Thoracic aorta (tissue), 2 donors: ENCODE measurements around the gene RPE65. TPM values are rescaled to one million over a fixed set of nuclear protein-coding genes. Genes with fewer than 3 reads are reported as not detected.

ENCODE experiments used
- ATAC-seq: fragments of 150-250 bp; one replicate; pipeline ENCODE4 v1.8.0; 2017; ENCODE audit warnings: low read depth; ENCODE audit not compliant: insufficient number of reproducible peaks, low FRiP score
- DNase-seq: peaks from one replicate; pipeline ENCODE4 v3.0.0-alpha.2; 2020; ENCODE audit warnings: low spot score
- H3K27ac ChIP-seq, 2 donors: fragments of 200-600 bp; sonication (generic); 1 replicate in 1 of 2; 2 replicates in 1 of 2; pipeline ENCODE4 v1.5.1; 2016; ENCODE audit warnings: mild to moderate bottlenecking in 2 of 2, moderate library complexity in 2 of 2
- H3K27me3 ChIP-seq: fragments of 200-600 bp; sonication (generic); replicated peaks from 2 replicates; pipeline ENCODE4 v1.6.0; 2016; ENCODE audit warnings: mild to moderate bottlenecking; ENCODE audit not compliant: insufficient read depth
- H3K36me3 ChIP-seq: fragments of 200-600 bp; sonication (generic); one replicate; pipeline ENCODE4 v1.5.1; 2016
- H3K4me1 ChIP-seq, 2 donors: fragments of 200-600 bp; sonication (generic); 1 replicate in 1 of 2; 2 replicates in 1 of 2; pipeline versions ENCODE4 v1.5.1 to v1.6.0; 2016; ENCODE audit warnings: low read depth in 2 of 2, mild to moderate bottlenecking in 1 of 2; ENCODE audit not compliant: control insufficient read depth in 1 of 2
- H3K4me3 ChIP-seq: fragments of 200-600 bp; sonication (generic); 2 replicates; pipeline ENCODE4 v1.5.1; 2016; ENCODE audit warnings: mild to moderate bottlenecking
- H3K9me3 ChIP-seq: fragments of 200-600 bp; sonication (generic); 2 replicates; pipeline ENCODE4 v1.5.1; 2016
- total RNA-seq, 2 donors: library from RNA; depleted of rRNA; stranded (reverse); fragments of >200 nt; gene quantifications; one replicate each; pipeline versions ENCODE4 v1.1.0 to v1.2.3, GENCODE V29; 2016
- TF ChIP-seq, protein P1 (sequence below): fragments of 200-600 bp; sonication (generic); IDR thresholded peaks from one replicate; pipeline ENCODE4 v1.5.1; 2019; ENCODE audit warnings: antibody characterized with exemption

The RPE65 gene
- not detected for total RNA-seq

DNA sequence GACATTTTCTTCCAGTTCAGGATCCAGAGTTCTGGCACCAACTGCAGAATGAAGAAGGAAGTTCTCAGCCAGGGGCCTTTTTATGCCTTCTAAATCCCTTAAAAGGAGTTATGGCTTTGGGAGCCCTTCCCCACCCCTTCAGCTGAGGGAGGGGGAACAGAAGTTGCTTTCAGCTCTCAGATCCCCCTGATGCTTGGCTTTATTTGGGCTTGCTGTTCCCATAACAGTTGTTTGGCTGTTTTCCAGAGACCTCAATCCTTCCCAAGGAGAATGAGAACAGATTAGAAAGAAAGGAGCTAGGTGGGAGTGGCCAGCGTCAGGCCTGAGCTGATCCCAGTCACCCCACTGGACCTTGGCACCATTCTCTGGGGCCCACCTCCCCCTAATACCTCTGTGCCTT lies at the start of gene RPE65:
RPE65 (minus strand) TSS at position 54 of the 400 bp plus-strand sequence; CDS start at position 5, 49 bp downstream.
- Histone ChIP-seq H3K36me3 (no peaks in the 10 kb centered on the region), H3K27ac (no peak within 1 kb of the TSS), H3K4me3 (no peak within 1 kb of the TSS), H3K27me3 (no peaks in the 10 kb centered on the region), H3K4me1 (no peaks in the 10 kb centered on the region), H3K9me3 (no peaks in the 10 kb centered on the region)
- TF ChIP-seq, protein P1, sequence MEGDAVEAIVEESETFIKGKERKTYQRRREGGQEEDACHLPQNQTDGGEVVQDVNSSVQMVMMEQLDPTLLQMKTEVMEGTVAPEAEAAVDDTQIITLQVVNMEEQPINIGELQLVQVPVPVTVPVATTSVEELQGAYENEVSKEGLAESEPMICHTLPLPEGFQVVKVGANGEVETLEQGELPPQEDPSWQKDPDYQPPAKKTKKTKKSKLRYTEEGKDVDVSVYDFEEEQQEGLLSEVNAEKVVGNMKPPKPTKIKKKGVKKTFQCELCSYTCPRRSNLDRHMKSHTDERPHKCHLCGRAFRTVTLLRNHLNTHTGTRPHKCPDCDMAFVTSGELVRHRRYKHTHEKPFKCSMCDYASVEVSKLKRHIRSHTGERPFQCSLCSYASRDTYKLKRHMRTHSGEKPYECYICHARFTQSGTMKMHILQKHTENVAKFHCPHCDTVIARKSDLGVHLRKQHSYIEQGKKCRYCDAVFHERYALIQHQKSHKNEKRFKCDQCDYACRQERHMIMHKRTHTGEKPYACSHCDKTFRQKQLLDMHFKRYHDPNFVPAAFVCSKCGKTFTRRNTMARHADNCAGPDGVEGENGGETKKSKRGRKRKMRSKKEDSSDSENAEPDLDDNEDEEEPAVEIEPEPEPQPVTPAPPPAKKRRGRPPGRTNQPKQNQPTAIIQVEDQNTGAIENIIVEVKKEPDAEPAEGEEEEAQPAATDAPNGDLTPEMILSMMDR, result no peak
- ATAC-seq, result no peak
- no peak for DNase-seq

DNA sequence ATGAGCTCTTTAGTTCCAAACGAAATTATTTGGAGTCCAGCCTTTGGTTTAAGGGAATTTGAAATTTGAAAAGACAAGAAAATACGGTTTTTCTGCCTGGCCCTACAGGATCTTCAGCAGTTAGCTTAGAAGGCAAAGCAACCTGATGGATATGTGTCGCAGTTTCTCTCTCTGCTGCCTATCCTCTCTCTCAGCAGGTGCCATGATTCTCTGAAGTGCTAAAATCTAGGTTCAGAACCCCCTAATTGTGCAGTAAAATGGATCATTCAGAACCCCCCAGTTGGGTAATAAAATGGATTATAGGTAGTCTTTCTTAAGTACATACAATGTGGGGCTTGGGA lies 47.6 kb upstream of the RPE65 start:
- Histone ChIP-seq H3K4me1 (peaks cover 5 to 19% of the 10 kb centered on the region in 2 donors), H3K27ac (peak overlapping the region in 1 of 2 donors; percentile 53), H3K27me3 (no peaks in the 10 kb centered on the region), H3K4me3 (peak overlapping the region; percentile 86), H3K36me3 (no peaks in the 10 kb centered on the region), H3K9me3 (no peaks in the 10 kb centered on the region)
- ATAC-seq (no peak), DNase-seq (no peak)
- TF ChIP-seq, protein P1, result no peak

DNA sequence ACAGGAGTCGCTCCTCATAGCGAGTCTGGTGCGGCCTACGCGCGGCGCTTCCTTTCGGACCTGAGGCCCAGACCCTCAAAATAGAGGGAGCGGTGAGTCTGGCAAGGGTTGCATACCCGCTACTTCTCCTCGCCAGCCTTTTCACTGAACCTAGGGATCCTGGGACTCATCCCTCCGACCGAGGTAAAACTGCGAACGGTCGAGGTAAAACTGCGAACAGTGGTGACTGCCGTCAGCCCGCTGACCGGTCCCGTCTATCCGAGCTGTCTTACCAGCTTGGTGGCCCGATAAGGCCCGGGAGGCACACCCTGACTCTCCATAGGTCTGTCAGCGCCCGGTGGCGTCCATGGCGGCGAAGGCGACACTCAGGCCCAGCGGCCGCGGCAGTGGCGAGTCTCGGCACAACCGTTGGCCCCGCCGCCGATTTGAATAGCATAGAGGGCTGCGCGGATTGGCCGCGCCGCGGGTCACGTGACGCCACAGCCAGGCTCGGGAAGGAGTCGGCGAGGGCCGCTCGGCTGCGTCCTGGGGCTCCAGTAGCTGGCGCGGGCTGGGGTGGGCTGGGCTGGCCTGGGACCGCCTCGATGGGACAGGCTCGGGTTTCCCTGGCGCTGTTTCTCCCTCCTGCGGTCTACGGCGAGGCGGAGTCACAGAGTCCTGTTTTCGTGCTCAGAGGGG lies 47.1 kb upstream of the RPE65 start, which contains the start of gene DEPDC1:
DEPDC1 (minus strand) TSS at position 403 of the 678 bp plus-strand sequence; CDS start at position 320, 83 bp downstream.
- H3K27ac ChIP-seq, result peak within 1 kb of the TSS in 1 of 2 donors; percentile 53

DNA sequence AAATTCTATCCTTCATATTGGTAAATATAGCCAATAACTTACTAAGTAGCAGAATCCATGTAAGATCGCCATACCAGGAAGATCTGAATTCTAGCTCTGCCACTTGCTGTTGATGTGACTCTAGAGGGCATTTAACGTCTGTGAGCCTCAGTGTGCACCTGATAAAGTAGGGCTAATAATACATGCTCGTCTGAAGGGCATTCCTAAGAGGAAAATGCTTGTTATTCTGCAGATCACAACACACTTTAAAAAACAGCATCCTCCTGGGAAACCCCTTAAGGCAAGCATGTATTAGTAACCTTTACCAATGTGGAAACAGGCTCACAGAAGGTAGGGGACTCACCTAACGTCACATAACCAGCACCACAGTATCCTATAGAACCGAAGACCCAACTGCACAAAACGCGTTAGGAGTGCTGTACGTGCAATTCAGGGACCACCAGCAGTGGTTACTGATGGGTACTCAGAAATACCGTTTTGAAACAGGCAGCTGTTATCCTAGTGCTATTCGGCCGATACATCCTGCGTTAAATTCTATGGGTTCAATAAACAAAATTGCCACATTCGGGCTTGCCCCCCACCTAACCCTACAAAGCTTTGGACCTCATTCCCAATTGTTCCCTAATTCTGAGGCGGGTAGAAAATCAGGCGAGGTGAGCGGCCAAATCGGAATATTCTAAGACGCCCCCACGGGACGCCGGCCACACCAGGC lies 46.4 kb upstream of the RPE65 start:
- TF ChIP-seq, protein P1, result no peak
- no peak for DNase-seq
- Histone ChIP-seq H3K27me3 (no peaks in the 10 kb centered on the region), H3K36me3 (no peaks in the 10 kb centered on the region), H3K27ac (no peak overlapping the region), H3K4me3 (peak overlapping the region; percentile 86), H3K9me3 (no peaks in the 10 kb centered on the region), H3K4me1 (peaks cover 5 to 19% of the 10 kb centered on the region in 2 donors)
- no peak for ATAC-seq

More for the DNA sequence above, 47.1 kb upstream of the RPE65 start, which contains the start of gene DEPDC1:
- Histone ChIP-seq H3K4me1 (peaks cover 5 to 19% of the 10 kb centered on the region in 2 donors), H3K9me3 (no peaks in the 10 kb centered on the region), H3K36me3 (no peaks in the 10 kb centered on the region), H3K4me3 (peak within 1 kb of the TSS; percentile 86), H3K27me3 (no peaks in the 10 kb centered on the region)
- TF ChIP-seq, protein P1, result no peak
- DNase-seq (peak; percentile 82), ATAC-seq (peak; percentile 90)

DNA sequence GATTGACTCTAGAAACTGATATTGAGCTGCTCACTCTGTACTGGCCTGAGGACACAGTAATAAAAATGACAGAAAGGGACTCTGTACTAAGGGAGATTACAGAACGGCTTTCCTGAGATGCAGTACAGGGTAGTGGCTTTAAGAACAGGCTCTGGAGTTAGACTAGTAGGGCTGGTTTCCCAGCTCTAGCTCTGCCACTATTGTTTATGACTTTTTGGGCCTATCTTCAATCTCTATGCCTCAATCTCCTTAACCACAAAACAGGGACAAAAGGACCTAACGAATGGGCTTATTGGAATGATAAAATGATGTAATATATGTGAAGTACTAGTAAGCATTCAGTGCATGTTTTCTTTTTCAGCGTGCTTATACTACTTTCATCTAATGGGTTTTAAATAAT lies 45.8 kb upstream of the RPE65 start:
- Histone ChIP-seq H3K27me3 (no peaks in the 10 kb centered on the region), H3K27ac (no peak overlapping the region), H3K4me3 (no peak overlapping the region), H3K9me3 (no peaks in the 10 kb centered on the region), H3K4me1 (peaks cover 5 to 19% of the 10 kb centered on the region in 2 donors), H3K36me3 (no peaks in the 10 kb centered on the region)
- DNase-seq (no peak), ATAC-seq (no peak)
- TF ChIP-seq, protein P1, result no peak
